Activated CD4-positive, alpha-beta T cell treated with anti-CD3 and anti-CD28 coated beads, Interleukin-2, amount 10 ng/mL, durations not matched to agents 7 days and 5 days (primary cell): ENCODE measurements around the gene ZNF324. TPM values are rescaled to one million over a fixed set of nuclear protein-coding genes. Genes with fewer than 3 reads are reported as not detected.
"Not testable (repeated sequence)": the region's sequence is repeated elsewhere in the genome, so short reads cannot be mapped to it uniquely, and the experiment has no call there.

ENCODE experiments used
- CTCF ChIA-PET: fragments of 350-600 bp; sonication (Branson Sonifier 250); formaldehyde crosslinking; loops from one replicate; lab custom pipeline; 2021; ENCODE audit warnings: antibody characterized with exemption; lab: Charles Lee
- POLR2A ChIA-PET: fragments of 350-600 bp; sonication (Branson Sonifier 250); formaldehyde crosslinking; loops from one replicate; lab custom pipeline; 2021; ENCODE audit warnings: antibody characterized with exemption; lab: Charles Lee
- DNase-seq: peaks from one replicate; pipeline ENCODE4 v3.0.0-alpha.2; 2020
- H3K27ac Mint-ChIP-seq: one replicate; pipeline ENCODE4 v1.8.0; 2021; ENCODE audit warnings: mild to moderate bottlenecking, moderate library complexity, mixed read lengths
- H3K27me3 Mint-ChIP-seq: one replicate; pipeline ENCODE4 v1.8.0; 2021; ENCODE audit warnings: mixed read lengths
- H3K36me3 Mint-ChIP-seq: one replicate; pipeline ENCODE4 v1.8.0; 2021; ENCODE audit warnings: low read depth, mixed read lengths
- H3K4me1 Mint-ChIP-seq: one replicate; pipeline ENCODE4 v1.8.0; 2021; ENCODE audit warnings: mixed read lengths
- H3K4me3 Mint-ChIP-seq: one replicate; pipeline ENCODE4 v1.8.0; 2021; ENCODE audit warnings: mild to moderate bottlenecking, moderate library complexity, mixed read lengths
- H3K9me3 Mint-ChIP-seq: one replicate; pipeline ENCODE4 v1.8.0; 2021; ENCODE audit warnings: mixed read lengths
- total RNA-seq, 2 experiments: library from RNA; stranded (reverse); gene quantifications; one replicate each; pipeline ENCODE4 v1.2.3, GENCODE V29; 2021

The ZNF324 gene
- total RNA-seq, 2 experiments from 2014 or later, result 9.0 to 12.7 TPM

DNA sequence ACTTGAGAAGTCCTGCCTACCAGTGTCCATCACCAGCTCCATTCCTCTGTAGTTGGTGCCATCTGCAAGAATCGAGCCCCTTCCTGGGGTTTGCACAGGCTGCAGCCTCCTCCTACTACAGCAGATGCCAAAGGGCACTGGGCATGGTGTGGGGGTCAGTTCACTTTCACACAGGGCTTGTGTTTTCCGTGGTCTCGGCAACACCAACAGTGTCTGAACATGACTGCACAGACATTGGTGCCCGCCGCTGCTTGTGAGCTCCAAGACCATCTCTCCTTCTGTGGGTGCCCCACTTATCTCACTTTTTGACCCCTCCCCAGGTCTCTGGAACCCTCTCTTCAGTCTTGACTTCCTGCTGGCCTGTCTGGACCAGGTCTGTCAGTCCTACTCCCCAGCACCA lies 24.5 kb downstream of the ZNF324 start:
- ChIA-PET POLR2A (interaction anchor here (0.6 kb wide), 1 partner anchor 29 kb away, joined by 3 read pairs; no protein-coding TSS in a partner anchor), CTCF (interaction anchor here (0.9 kb wide), 1 partner anchor 722 kb away, joined by 5 read pairs; the partner anchor contains the start of gene ZNF586)
- peaks cover 8% of the 10 kb centered on the region for H3K4me1 Mint-ChIP-seq

DNA sequence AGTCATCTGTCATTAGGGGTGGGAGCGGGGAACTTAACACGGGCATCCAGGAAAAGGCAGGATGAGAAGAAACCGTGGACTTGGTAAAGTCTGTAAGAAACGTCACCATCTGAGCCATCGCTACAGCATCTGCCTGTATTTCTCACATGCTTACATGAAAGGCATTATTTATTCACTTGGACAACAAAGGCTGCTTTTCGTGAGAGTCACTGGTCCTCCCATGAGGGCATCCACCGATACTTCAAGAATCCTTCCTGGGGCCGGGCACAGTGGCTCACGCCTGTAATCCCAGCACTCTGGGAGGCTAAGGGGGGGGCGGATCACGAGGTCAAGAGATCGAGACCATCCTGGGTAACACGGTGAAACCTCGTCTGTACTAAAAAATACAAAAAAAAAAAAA lies 25.4 kb downstream of the ZNF324 start:
- POLR2A ChIA-PET, result no interaction called here
- DNase-seq, result no peak
- CTCF ChIA-PET, result interaction anchor here (1.4 kb wide), 1 partner anchor 21 kb away, joined by 3 read pairs; no protein-coding TSS in a partner anchor
- Mint-ChIP-seq H3K9me3 (no peaks in the 10 kb centered on the region), H3K4me1 (peaks cover 12% of the 10 kb centered on the region), H3K27ac (no peak overlapping the region), H3K36me3 (no peaks in the 10 kb centered on the region), H3K4me3 (no peak overlapping the region), H3K27me3 (no peaks in the 10 kb centered on the region)

More for the DNA sequence above, 24.5 kb downstream of the ZNF324 start:
- DNase-seq, result no peak
- H3K27ac Mint-ChIP-seq, result no peak overlapping the region
- no peaks in the 10 kb centered on the region for H3K36me3 Mint-ChIP-seq
- no peaks in the 10 kb centered on the region for H3K27me3 Mint-ChIP-seq
- H3K4me3 Mint-ChIP-seq, result no peak overlapping the region
- no peaks in the 10 kb centered on the region for H3K9me3 Mint-ChIP-seq

DNA sequence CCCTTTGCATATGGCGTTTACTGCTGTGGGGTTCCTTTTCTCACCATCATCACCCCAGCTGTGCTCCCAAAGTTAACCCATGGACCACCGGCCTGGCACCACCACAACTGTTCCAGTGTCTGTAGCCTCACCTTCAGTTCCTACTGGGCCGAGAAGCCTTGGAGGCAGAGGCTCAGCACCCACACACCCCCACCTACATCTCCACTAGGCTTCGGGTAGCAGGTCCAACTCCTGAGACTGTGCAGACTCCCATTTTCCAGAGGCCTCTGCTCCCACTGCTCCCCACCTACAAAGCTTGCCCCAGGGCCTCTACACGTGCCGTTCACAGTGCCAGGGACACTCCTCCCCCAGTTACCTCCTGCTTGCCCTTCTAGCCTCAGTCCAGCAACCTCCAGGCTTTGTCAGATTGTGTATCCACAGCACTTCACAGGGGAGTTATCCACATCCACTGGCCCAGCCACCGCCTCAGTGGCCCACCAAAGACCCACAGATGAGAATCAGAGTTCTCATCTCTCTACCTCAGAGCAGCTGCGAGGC lies 30.8 kb downstream of the ZNF324 start:
- ChIA-PET CTCF (interaction anchor here (4.3 kb wide), 1 partner anchor 22 kb away, joined by 16 read pairs; the partner anchor contains the start of gene ZBTB45), POLR2A (no interaction called here)
- Mint-ChIP-seq H3K36me3 (no peaks in the 10 kb centered on the region), H3K27me3 (no peaks in the 10 kb centered on the region), H3K9me3 (peaks cover 13% of the 10 kb centered on the region), H3K4me1 (peaks cover 24% of the 10 kb centered on the region), H3K4me3 (peak overlapping the region; percentile 86), H3K27ac (no peak overlapping the region)
- DNase-seq, result no peak

DNA sequence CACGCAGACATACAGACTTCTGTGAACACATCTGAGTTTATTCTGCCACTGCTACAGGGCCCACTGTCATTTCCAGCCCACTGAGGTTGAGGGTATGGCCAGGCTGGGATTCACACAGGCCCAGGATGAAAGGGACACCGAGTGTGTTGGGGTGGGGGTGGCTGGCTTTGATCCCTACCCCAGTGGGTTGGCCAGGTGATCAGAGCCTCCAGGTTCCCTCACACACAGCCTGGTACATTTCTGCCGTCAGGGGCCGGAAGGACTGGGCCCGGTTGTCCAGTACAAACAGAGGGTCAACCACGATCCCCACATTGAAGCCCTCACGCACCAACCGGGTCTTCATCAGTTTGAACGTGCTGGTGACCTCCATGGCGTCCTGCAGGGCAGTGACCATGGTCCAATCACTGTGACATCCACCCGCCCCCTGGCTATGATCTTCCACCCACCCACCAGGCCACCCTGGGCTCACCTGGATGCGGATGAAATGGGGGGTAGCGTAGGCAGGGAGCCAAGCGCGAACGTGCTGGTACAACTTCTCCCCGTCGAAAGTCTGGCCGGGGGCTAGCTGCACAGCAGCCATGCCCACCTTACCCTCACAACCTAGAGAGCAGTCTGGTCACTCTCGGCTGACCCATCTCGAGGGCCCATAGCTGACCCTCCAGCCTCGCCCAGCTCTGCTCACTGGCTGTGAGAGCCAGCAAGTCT lies 31.6 kb downstream of the ZNF324 start:
- no peaks in the 10 kb centered on the region for H3K27me3 Mint-ChIP-seq
- DNase-seq, result no peak
- H3K4me3 Mint-ChIP-seq, result peak overlapping the region; percentile 86
- H3K36me3 Mint-ChIP-seq, result no peaks in the 10 kb centered on the region
- peaks cover 24% of the 10 kb centered on the region for H3K4me1 Mint-ChIP-seq
- H3K27ac Mint-ChIP-seq, result peak overlapping the region; percentile 91
- ChIA-PET POLR2A (no interaction called here), CTCF (interaction anchor here (0.8 to 4.3 kb wide), 5 partner anchors 9 to 83 kb away, joined by 3 to 34 read pairs (median 6); partner anchors contain the start of gene ZBTB45)
- H3K9me3 Mint-ChIP-seq, result peaks cover 13% of the 10 kb centered on the region

DNA sequence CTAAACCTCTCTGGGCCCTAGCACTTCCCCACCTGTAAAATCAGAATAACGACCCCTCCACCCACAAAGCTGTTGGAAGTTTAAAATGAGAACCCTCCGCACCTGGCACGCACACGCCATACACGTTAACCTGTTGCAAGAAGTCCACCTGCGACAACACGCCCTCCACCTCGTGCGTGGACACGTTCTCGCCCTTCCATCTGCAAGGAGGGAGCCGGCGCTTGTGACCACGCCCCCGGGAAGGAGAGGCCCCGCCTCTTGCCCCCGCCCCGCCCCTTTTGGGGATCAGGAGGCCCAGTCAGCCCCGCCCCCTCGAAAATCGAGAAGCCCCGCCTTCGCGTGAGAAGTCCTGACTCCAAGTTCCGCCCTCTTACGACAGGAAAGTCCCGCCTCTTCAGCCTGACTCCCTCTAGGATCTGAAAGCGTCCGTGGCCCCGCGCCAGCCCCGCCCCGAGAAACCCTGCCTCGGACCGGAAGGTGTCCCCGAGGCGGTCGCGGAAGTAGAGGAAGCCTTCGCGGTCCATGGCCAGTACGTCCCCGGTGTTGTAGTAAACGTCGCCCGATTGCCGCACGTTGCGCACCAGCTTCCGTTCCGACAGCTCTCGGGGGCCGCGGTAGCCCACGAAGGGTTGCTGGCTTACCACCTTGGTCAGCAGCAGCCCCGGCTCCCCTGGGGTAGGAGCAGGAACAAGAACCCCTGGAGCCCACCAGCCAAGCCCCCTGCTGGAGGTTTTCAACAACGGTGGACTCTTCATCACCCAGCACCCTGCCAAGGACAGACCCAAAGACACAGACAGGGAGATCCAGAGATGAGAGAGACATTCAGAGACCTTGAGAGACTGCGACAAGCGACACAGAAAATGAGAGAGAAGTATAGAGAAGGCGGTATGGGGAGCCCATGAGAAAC lies 32.4 kb downstream of the ZNF324 start:
- POLR2A ChIA-PET, result interaction anchor here (1.0 kb wide), 1 partner anchor 59 kb away, joined by 4 read pairs; the partner anchor contains the start of gene ZNF132
- Mint-ChIP-seq H3K27me3 (no peaks in the 10 kb centered on the region), H3K4me3 (peak overlapping the region; percentile 86), H3K9me3 (peaks cover 13% of the 10 kb centered on the region), H3K4me1 (peaks cover 24% of the 10 kb centered on the region), H3K36me3 (no peaks in the 10 kb centered on the region), H3K27ac (peak overlapping the region; percentile 91)
- CTCF ChIA-PET, result interaction anchor here (0.8 to 4.3 kb wide), 5 partner anchors 9 to 82 kb away, joined by 3 to 34 read pairs (median 6); partner anchors contain the start of gene ZBTB45
- DNase-seq, result peak; percentile 98

DNA sequence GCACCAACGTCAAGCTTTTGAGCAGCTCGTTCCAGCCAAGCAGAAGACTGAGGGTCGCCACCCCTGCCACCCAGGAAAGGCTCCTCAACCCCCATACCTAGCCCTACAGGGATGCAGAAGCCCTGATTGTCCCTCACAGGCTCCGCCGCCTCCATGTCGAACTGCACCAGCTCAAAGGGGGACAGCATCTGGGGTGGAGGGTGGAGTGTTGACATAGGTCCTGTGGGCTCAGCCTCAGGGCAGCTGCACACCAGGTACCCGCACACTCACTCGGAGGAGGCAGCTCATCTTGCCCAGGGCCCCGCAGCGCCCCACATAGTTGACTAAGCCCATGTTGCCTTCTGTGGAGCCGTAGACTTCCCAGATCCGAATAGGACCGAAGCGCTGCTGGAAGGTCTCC lies 33.4 kb downstream of the ZNF324 start:
- Mint-ChIP-seq H3K9me3 (peaks cover 13% of the 10 kb centered on the region), H3K4me3 (no peak overlapping the region), H3K27ac (peak overlapping the region; percentile 22), H3K4me1 (peaks cover 24% of the 10 kb centered on the region), H3K27me3 (no peaks in the 10 kb centered on the region), H3K36me3 (no peaks in the 10 kb centered on the region)
- DNase-seq, result no peak
- ChIA-PET POLR2A (no interaction called here), CTCF (interaction anchor here (1.6 to 4.3 kb wide), 3 partner anchors 14 to 81 kb away, joined by 6 to 34 read pairs (median 16); partner anchors contain the start of gene ZBTB45)

DNA sequence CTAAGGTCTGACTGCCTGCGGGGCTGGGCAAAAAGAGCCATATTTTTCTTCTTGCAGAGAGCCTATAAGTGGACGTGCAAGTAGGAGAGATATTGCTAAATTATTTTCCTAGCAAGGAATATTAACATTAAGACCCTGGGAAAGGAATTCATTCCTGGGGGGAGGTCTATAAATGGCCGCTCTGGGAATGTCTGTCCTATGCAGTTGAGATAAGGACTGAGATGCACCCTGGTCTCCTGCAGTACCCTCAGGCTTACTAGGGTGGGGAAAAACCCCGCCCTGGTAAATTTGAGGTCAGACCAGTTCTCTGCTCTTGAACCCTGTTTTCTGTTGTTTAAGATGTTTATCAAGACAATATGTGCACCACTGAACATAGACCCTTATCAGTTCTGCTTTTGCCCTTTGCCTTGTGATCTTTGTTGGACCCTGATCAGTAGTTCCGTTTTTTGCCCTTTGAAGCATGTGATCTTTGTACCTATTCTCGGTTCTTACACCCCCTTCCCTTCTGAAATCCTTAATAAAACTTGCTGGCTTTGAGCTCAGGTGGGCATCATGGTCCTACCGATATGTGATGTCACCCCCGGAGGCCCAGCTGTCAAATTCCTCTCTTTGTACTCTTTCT lies 40.8 kb downstream of the ZNF324 start:
- peaks cover 12% of the 10 kb centered on the region for H3K9me3 Mint-ChIP-seq
- H3K27me3 Mint-ChIP-seq, H3K4me1 Mint-ChIP-seq, H3K27ac Mint-ChIP-seq, H3K4me3 Mint-ChIP-seq, POLR2A ChIA-PET, H3K36me3 Mint-ChIP-seq, DNase-seq: not testable (repeated sequence)
- CTCF ChIA-PET, result interaction anchor here (0.7 to 2.0 kb wide), 2 partner anchors 12 to 38 kb away, joined by 3 to 11 read pairs; partner anchors contain the start of gene ZBTB45

DNA sequence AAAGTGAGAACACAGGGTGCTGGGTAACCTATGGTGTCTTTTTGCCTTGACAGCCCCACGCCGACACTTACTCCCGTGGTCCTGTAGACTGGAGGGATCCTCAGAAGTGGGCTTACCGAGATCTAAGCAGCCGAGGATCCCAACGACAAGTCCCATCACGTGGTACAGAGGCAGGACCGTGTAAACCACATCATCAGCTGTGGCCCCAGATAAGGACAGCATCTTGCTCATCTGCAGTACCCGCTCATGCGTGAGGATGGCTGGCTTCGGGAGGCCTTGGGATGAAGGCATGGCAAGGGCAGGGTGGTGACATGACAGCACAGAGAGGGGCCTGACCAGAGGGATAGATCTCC lies 42.8 kb downstream of the ZNF324 start:
- H3K27me3 Mint-ChIP-seq, result no peaks in the 10 kb centered on the region
- peaks cover 11% of the 10 kb centered on the region for H3K4me1 Mint-ChIP-seq
- ChIA-PET CTCF (interaction anchor here (0.6 to 2.1 kb wide), 2 partner anchors 10 to 11 kb away, joined by 6 to 9 read pairs; partner anchors contain the start of gene ZBTB45), POLR2A (no interaction called here)
- DNase-seq, result no peak
- H3K9me3 Mint-ChIP-seq, result peaks cover 12% of the 10 kb centered on the region
- H3K4me3 Mint-ChIP-seq, result no peak overlapping the region
- H3K36me3 Mint-ChIP-seq, result peaks cover 5% of the 10 kb centered on the region
- no peak overlapping the region for H3K27ac Mint-ChIP-seq

DNA sequence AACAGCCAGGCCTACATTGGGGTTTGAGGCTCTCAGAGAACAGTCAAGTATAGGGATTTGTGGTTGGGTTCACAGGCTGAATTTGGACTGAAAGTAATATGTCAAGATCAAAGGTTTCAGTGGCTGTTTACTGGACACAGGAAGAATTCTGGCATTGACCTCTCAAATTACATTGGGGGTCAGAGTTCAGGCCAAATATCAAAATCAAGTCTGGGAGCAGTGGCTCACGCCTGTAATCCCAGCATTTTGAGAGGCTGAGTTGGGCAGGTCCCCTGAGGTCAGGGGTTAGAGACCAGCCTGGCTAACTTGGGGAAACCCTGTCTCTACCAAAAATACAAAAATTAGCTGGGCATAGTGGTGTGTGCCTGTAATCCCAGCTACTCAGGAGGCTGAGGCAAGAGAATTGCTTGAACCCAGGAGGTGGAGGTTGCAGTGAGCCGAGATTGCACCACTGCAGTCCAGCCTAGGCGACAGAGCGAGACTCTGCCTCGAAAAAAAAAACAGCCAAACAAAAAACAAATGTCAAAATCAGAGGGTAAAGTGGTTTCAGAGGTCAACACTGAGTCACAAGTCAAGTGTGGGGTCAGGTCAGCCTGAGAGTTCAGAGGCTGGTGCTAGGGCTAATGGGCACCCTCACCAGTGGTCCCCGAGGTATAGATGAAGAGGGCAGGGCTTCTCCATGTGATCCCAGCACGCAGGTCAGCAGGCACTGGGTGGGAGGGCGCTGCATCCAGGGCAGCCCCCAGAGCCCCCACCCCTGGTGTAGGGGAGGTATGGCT lies 43.4 kb downstream of the ZNF324 start:
- H3K4me3 Mint-ChIP-seq, result no peak overlapping the region
- H3K27ac Mint-ChIP-seq, result no peak overlapping the region
- peaks cover 6% of the 10 kb centered on the region for H3K36me3 Mint-ChIP-seq
- H3K9me3 Mint-ChIP-seq, result peaks cover 12% of the 10 kb centered on the region
- no peaks in the 10 kb centered on the region for H3K27me3 Mint-ChIP-seq
- DNase-seq, result no peak
- peaks cover 15% of the 10 kb centered on the region for H3K4me1 Mint-ChIP-seq
- ChIA-PET POLR2A (no interaction called here), CTCF (interaction anchor here (1.1 to 2.1 kb wide), 3 partner anchors 10 to 71 kb away, joined by 3 to 9 read pairs (median 3); partner anchors contain the start of gene ZBTB45)

DNA sequence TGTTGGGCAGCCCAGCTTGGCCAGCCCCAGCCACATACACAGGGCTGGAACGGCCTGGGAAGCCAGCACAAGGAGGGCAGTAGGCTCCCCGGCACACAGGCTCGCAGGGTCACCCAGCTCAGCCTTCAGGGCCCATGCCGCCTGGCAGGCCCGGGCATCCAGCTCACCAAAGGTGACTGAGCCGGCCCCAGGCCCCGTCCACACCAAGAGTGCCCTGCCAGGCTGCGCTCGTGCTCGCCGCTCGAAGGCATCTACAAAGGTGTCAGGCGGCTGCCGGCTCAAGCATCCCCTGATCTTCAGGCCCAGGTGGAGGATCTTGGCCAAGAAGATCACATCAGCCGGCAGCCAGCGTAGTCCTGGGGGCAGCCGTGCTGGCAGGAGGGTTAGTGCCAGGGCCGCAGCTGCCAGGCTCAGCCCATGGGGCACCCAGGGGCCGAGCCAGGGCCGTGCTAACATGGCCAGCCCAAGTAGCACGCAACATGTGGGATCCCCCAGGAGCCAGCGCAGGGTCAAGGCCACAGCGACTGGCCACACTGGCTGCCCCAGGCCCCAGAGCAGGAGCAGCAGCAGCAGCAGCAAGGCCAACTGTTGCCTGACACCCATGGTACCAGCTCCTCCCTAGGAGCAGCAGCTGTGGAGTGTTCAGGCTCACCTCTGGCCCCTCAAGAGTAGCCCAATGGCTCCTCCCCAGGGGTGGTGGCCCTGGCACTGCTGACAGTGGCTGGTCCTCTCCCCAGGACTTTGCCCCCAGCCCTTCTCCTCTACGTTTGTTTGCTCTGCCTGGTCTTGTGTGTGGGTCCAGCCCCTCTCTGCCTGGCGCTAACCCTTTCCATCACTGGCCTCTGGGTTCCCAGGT lies 44.7 kb downstream of the ZNF324 start, which contains the start of gene SLC27A5:
Gene SLC27A5 (minus strand): TSS at position 640 of the 856 bp plus-strand sequence. CDS start 37 bp downstream, at position 603.
- Mint-ChIP-seq H3K9me3 (peaks cover 10% of the 10 kb centered on the region), H3K4me1 (peaks cover 25% of the 10 kb centered on the region), H3K4me3 (no peak within 1 kb of the TSS), H3K27me3 (no peaks in the 10 kb centered on the region), H3K36me3 (peaks cover 16% of the 10 kb centered on the region), H3K27ac (no peak within 1 kb of the TSS)
- no peak for DNase-seq
- ChIA-PET POLR2A (no interaction called here), CTCF (interaction anchor here (1.1 to 2.1 kb wide), 3 partner anchors 9 to 70 kb away, joined by 3 to 9 read pairs (median 3); partner anchors contain the start of gene ZBTB45)
